Measurements from ENCODE around the gene PTPRE.

PTPRE gene

GRCh38 chr10:128042131-128042610 lies 135.3 kb downstream of the PTPRE start:
- Mint-ChIP-seq H3K27me3 (no peaks in the 10 kb centered on the region), H3K4me3 (no peak overlapping the region), H3K9me3 (ENCODE audit: low read depth) (no peaks in the 10 kb centered on the region), H3K27ac (no peak overlapping the region), H3K36me3 (no peaks in the 10 kb centered on the region), H3K4me1 (ENCODE audit: low read depth) (peaks cover 16% of the 10 kb centered on the region)

DNA sequence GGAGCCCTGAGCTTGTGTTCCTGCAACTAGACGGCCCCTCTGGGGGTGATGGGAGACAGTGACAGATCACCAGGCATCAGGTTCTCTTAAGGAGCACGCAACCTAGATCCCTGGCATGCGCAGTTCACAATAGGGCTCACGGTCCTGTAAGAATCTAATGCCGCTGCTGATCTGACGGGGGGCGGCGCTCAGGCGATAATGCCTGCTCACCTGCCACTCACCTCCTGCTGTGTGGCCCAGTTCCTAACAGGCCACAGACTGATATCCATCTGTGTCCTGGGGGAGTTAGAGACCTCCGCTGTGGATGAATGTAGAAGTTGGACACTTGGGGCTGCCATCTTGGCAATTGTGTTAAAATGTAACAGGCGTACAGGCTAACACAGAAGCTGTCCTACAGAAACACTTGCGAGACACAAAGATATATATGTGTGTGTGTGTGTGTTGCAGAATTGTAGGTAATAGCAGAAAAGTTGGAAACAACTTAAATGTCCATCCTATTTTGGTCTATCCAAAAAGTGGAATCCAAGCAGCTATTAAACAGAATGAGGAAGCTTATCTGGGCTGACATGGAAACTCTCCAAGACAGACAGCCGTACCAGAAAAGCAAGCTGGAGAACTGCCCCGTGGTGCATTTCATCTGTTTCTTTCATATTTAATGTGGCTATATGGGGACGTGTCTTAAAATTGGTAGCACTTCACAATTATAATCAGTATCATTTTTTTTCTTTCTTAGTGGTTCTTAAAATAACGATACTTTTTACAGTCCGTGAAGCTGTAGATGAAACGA lies 136.5 kb downstream of the PTPRE start:
- H3K4me3 Mint-ChIP-seq: no peak overlapping the region

DNA sequence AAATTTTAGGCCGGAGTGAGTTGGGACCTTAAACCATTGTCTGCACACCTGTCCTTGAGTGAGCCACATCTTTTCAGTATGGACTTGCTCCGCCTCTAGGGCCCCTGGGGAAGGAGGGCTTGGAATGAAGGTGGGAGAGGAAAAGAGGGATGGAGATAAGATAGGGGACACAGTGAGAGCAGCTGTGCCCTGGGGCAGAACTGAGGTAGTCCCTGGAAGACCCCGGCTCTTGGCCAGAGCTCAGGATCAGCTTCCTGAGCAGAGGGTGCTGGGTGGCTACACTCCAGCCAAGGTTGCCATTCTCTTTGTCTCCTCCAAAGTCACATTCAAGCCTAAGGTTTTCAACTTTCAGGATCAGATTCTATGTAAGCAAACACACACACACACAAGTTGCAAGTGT lies 137.3 kb downstream of the PTPRE start:
- Mint-ChIP-seq H3K36me3 (no peaks in the 10 kb centered on the region), H3K9me3 (ENCODE audit: low read depth) (no peaks in the 10 kb centered on the region), H3K27ac (no peak overlapping the region), H3K27me3 (no peaks in the 10 kb centered on the region), H3K4me3 (no peak overlapping the region), H3K4me1 (ENCODE audit: low read depth) (peaks cover 29% of the 10 kb centered on the region)

More for the DNA sequence above, 136.5 kb downstream of the PTPRE start:
- Mint-ChIP-seq H3K4me1 (ENCODE audit: low read depth) (peaks cover 23% of the 10 kb centered on the region), H3K9me3 (ENCODE audit: low read depth) (no peaks in the 10 kb centered on the region), H3K27me3 (no peaks in the 10 kb centered on the region), H3K27ac (peak overlapping the region; percentile 41), H3K36me3 (no peaks in the 10 kb centered on the region)

- Mint-ChIP-seq H3K9me3 (ENCODE audit: low read depth) (no peaks in the 10 kb centered on the region), H3K4me1 (ENCODE audit: low read depth) (peaks cover 38% of the 10 kb centered on the region), H3K27me3 (no peaks in the 10 kb centered on the region), H3K27ac (peak overlapping the region; percentile 78), H3K4me3 (no peak overlapping the region), H3K36me3 (peaks cover 3% of the 10 kb centered on the region)
These were observed 138.3 kb downstream of the PTPRE start for GRCh38 chr10:128044961-128045832.

- no peaks in the 10 kb centered on the region for H3K9me3 Mint-ChIP-seq (ENCODE audit: low read depth)
- peak overlapping the region; percentile 32 for H3K4me3 Mint-ChIP-seq
- H3K36me3 Mint-ChIP-seq: peaks cover 9% of the 10 kb centered on the region
- H3K27me3 Mint-ChIP-seq: no peaks in the 10 kb centered on the region
- peaks cover 44% of the 10 kb centered on the region for H3K4me1 Mint-ChIP-seq (ENCODE audit: low read depth)
- peak overlapping the region; percentile 96 for H3K27ac Mint-ChIP-seq
These were observed 138.9 kb downstream of the PTPRE start for GRCh38 chr10:128045833-128046120.

DNA sequence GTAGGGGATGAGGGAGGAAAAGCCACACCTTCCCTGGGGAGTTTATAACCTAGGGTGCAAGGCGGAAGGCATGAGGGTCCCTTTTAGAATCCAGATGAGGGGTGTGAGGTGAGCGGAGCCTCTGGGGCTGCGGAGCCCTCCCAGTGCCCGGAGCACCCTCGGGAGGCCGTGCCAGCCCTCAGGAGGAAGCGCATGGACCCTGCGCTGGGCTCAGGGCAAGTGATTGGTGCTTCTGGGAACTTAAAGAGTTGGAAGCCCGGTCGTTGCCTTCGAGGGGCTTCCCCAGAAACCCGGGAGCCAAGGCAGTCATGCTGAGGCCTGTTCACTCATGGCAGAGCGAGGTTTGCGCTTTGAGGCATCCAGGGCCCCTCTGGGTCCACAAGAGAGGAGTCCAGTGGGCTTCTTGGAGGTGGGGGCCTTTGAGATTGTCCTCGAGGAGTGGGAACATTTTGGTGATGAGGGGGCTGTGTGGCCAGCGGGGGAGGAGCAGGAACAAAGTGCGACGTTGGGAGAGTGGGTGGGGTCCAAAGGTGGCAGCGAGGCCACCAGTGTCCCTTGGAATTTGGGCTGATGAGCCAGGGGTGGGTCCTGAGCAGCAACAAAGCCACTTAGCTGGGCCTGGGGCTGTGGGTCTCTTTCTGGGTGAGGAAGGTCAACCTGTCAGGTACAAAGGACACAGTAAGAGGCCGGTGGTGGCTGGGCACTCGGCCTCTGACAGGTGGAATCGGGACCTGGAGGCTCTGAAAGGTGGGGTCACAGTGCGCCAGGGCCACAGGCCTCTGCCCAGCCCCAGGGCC lies 139.5 kb downstream of the PTPRE start:
- H3K27ac Mint-ChIP-seq: peak overlapping the region; percentile 96
- peaks cover 13% of the 10 kb centered on the region for H3K36me3 Mint-ChIP-seq
- peaks cover 48% of the 10 kb centered on the region for H3K4me1 Mint-ChIP-seq (ENCODE audit: low read depth)
- no peaks in the 10 kb centered on the region for H3K9me3 Mint-ChIP-seq (ENCODE audit: low read depth)
- no peaks in the 10 kb centered on the region for H3K27me3 Mint-ChIP-seq
- peak overlapping the region; percentile 96 for H3K4me3 Mint-ChIP-seq

- Mint-ChIP-seq H3K27me3 (no peaks in the 10 kb centered on the region), H3K27ac (peak overlapping the region; percentile 96), H3K4me3 (peak overlapping the region; percentile 96), H3K36me3 (peaks cover 13% of the 10 kb centered on the region), H3K4me1 (ENCODE audit: low read depth) (peaks cover 49% of the 10 kb centered on the region), H3K9me3 (ENCODE audit: low read depth) (no peaks in the 10 kb centered on the region)
These were observed 140.0 kb downstream of the PTPRE start for GRCh38 chr10:128046953-128047290.

- peaks cover 13% of the 10 kb centered on the region for H3K36me3 Mint-ChIP-seq
- H3K4me3 Mint-ChIP-seq: peak overlapping the region; percentile 96
- H3K9me3 Mint-ChIP-seq (ENCODE audit: low read depth): no peaks in the 10 kb centered on the region
- peaks cover 53% of the 10 kb centered on the region for H3K4me1 Mint-ChIP-seq (ENCODE audit: low read depth)
- H3K27ac Mint-ChIP-seq: peak overlapping the region; percentile 96
- H3K27me3 Mint-ChIP-seq: no peaks in the 10 kb centered on the region
These were observed 140.4 kb downstream of the PTPRE start for GRCh38 chr10:128047351-128047750.

- Mint-ChIP-seq H3K36me3 (peaks cover 13% of the 10 kb centered on the region), H3K27me3 (no peaks in the 10 kb centered on the region), H3K4me3 (peak overlapping the region; percentile 96), H3K9me3 (ENCODE audit: low read depth) (no peaks in the 10 kb centered on the region), H3K27ac (peak overlapping the region; percentile 96), H3K4me1 (ENCODE audit: low read depth) (peaks cover 56% of the 10 kb centered on the region)
These were observed 141.3 kb downstream of the PTPRE start for GRCh38 chr10:128047991-128048818.

- Mint-ChIP-seq H3K4me3 (peak overlapping the region; percentile 96), H3K36me3 (peaks cover 13% of the 10 kb centered on the region), H3K27me3 (no peaks in the 10 kb centered on the region), H3K9me3 (ENCODE audit: low read depth) (no peaks in the 10 kb centered on the region), H3K27ac (peak overlapping the region; percentile 96), H3K4me1 (ENCODE audit: low read depth) (peaks cover 56% of the 10 kb centered on the region)
These were observed 141.9 kb downstream of the PTPRE start for GRCh38 chr10:128048819-128049210.

DNA sequence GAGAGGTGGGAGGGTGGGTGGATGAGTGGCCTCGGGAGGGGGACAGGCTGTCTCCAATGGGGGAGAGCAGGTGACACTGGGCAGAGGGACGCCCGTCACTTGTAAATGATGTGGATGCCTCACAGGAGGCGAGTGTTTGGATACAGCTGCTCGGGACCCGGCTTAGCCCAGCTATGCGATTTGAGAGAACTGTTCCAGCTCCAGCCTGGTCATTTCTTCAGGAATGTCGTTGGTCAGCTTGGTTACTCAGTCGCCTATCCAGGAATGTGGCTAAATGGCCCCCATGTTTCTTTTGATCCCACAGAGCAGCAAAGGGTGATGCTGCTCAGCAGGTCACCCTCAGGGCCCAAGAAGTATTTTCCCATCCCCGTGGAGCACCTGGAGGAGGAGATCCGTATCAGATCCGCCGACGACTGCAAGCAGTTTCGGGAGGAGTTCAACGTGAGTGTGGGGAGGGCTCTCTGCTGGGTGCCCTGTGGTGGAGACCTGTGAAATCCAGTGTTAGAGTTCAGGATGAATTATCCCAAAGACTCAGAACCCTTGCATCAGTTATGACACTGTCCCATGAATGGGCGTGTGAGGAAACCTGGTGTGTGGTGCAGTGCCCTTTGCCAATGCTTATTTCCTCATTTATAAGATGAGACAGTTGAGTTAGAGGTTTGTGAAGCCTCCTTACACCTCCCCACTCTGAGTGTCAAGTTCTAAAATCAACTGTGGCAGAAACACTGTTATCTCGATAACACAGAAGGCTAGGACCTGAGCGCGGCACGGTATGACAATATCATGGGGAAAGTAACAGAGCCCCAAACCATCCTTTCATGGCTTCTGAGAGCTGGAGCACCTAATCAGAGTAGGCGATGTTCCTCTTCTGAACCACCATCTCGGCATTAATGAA lies 142.6 kb downstream of the PTPRE start:
- peaks cover 13% of the 10 kb centered on the region for H3K36me3 Mint-ChIP-seq
- H3K27ac Mint-ChIP-seq: peak overlapping the region; percentile 54
- peaks cover 56% of the 10 kb centered on the region for H3K4me1 Mint-ChIP-seq (ENCODE audit: low read depth)
- no peaks in the 10 kb centered on the region for H3K9me3 Mint-ChIP-seq (ENCODE audit: low read depth)
- peak overlapping the region; percentile 96 for H3K4me3 Mint-ChIP-seq
- H3K27me3 Mint-ChIP-seq: no peaks in the 10 kb centered on the region

DNA sequence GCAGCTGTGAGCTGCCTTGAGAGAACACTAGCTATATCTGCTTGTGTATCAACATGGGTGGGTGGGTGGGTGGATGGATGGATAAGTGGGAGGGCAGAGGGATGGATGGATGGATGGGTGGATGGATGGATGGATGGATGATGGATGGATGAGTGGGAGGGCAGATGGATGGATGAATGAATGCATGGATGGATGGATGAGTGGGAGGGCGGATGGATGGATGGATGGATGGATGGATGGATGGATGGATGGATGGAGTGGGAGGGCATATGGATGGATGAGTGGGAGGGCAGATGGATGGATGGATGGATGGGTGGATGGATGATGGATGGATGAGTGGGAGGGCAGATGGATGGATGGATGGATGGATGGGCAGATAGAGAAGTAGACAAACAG lies 143.2 kb downstream of the PTPRE start:
- H3K4me3 Mint-ChIP-seq: peak overlapping the region; percentile 96
- peaks cover 55% of the 10 kb centered on the region for H3K4me1 Mint-ChIP-seq (ENCODE audit: low read depth)
- no peaks in the 10 kb centered on the region for H3K9me3 Mint-ChIP-seq (ENCODE audit: low read depth)
- H3K27ac Mint-ChIP-seq: peak overlapping the region; percentile 43
- H3K27me3 Mint-ChIP-seq: no peaks in the 10 kb centered on the region
- H3K36me3 Mint-ChIP-seq: peaks cover 13% of the 10 kb centered on the region

DNA sequence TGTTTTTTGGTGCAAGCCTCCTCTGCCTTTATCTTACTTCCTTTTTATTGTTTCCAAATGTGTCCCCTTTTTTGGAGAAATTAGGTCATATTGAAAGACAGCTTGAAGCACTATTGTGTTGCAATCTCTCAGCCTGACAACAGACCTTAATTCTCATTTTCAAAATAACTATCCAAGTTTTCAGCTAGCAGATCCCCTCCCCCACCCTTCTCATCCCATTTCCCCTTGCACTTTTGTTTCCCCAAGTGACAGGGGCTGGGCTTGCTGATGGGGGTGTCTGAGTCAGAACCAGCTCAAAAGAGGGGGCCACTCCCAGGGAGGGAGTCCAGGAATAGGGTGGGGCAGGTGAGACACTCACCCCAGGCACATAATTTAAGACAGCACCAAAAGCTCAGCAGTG lies 144.0 kb downstream of the PTPRE start:
- peaks cover 13% of the 10 kb centered on the region for H3K36me3 Mint-ChIP-seq

More for the DNA sequence above, 144.0 kb downstream of the PTPRE start:
- Mint-ChIP-seq H3K9me3 (ENCODE audit: low read depth) (no peaks in the 10 kb centered on the region), H3K27me3 (no peaks in the 10 kb centered on the region), H3K4me1 (ENCODE audit: low read depth) (peaks cover 51% of the 10 kb centered on the region), H3K4me3 (peak overlapping the region; percentile 57), H3K27ac (no peak overlapping the region)

Data from activated naive CD8-positive, alpha-beta T cell (primary cell).